MM.1S (cell line): ENCODE results near the gene C17orf50.
A peak's percentile ranks its signal among the peaks of the same experiment; 100 is the strongest.

Experiments used
- DNase-seq: peaks from one replicate; pipeline ENCODE4 v3.0.0-alpha.2; 2015
- H2AFZ ChIP-seq: fragments of 300-600 bp; sonication (generic); 2 replicates; pipeline ENCODE4 v1.6.0; 2016; ENCODE audit warnings: antibody characterized with exemption, low read length
- H3F3A ChIP-seq: fragments of 300-600 bp; sonication (generic); 2 replicates; pipeline ENCODE4 v1.6.1; 2016; ENCODE audit warnings: mild to moderate bottlenecking, antibody characterized with exemption, low read length, moderate library complexity, mixed read lengths; ENCODE audit not compliant: insufficient read depth
- H3K27ac ChIP-seq: fragments of 300-600 bp; sonication (generic); 2 replicates; pipeline ENCODE4 v1.5.1; 2016; ENCODE audit warnings: mild to moderate bottlenecking, low read length
- H3K27me3 ChIP-seq: fragments of 300-600 bp; sonication (generic); replicated peaks from 2 replicates; pipeline ENCODE4 v1.6.0; 2016; ENCODE audit warnings: low read length; ENCODE audit not compliant: insufficient read depth
- H3K36me3 ChIP-seq: fragments of 300-600 bp; sonication (generic); replicated peaks from 2 replicates; pipeline ENCODE4 v1.6.1; 2016; ENCODE audit warnings: mild to moderate bottlenecking, low read length, mixed read lengths; ENCODE audit not compliant: insufficient read depth
- H3K4me1 ChIP-seq: fragments of 300-600 bp; sonication (generic); 2 replicates; pipeline ENCODE4 v1.6.1; 2016; ENCODE audit warnings: low read length, mixed read lengths
- H3K4me2 ChIP-seq: fragments of 300-600 bp; sonication (generic); 2 replicates; pipeline ENCODE4 v1.6.0; 2016; ENCODE audit warnings: low read depth, low read length
- H3K4me3 ChIP-seq: fragments of 300-600 bp; sonication (generic); 2 replicates; pipeline ENCODE4 v1.5.1; 2016; ENCODE audit warnings: low read length, mixed read lengths
- H3K79me2 ChIP-seq: fragments of 300-600 bp; sonication (generic); 2 replicates; pipeline ENCODE4 v1.6.1; 2016; ENCODE audit warnings: mixed run types, low read length, mixed read lengths
- H3K9ac ChIP-seq: fragments of 300-600 bp; sonication (generic); 2 replicates; pipeline ENCODE4 v1.6.1; 2016; ENCODE audit warnings: low read length, mixed read lengths
- H3K9me2 ChIP-seq: fragments of 300-600 bp; sonication (generic); replicated peaks from 2 replicates; pipeline ENCODE4 v1.6.1; 2016; ENCODE audit warnings: mild to moderate bottlenecking, low read length, mixed read lengths; ENCODE audit not compliant: insufficient read depth
- H3K9me3 ChIP-seq: fragments of 300-600 bp; sonication (generic); replicated peaks from 2 replicates; pipeline ENCODE4 v1.6.1; 2016; ENCODE audit warnings: mild to moderate bottlenecking, low read length, mixed read lengths; ENCODE audit not compliant: insufficient read depth
- H4K20me1 ChIP-seq: fragments of 300-600 bp; sonication (generic); 2 replicates; pipeline ENCODE4 v1.6.1; 2016; ENCODE audit warnings: mild to moderate bottlenecking, low read length, moderate library complexity, mixed read lengths; ENCODE audit not compliant: insufficient read depth
- CTCF ChIP-seq: fragments of 300-600 bp; sonication (generic); IDR thresholded peaks from 2 replicates; pipeline ENCODE4 v1.5.1; 2016; ENCODE audit warnings: antibody characterized with exemption, low read length, mixed read lengths
- EZH2 ChIP-seq: fragments of 300-600 bp; sonication (generic); optimal IDR thresholded peaks from 2 replicates; pipeline ENCODE3; 2017; ENCODE audit warnings: low read depth, mild to moderate bottlenecking, antibody characterized with exemption, low read length, mixed read lengths
- EZH2phosphoT487 ChIP-seq: fragments of 300-600 bp; sonication (generic); IDR thresholded peaks from 2 replicates; pipeline ENCODE4 v1.6.1; 2018; ENCODE audit warnings: antibody characterized with exemption, low read length

The C17orf50 gene

GRCh38 chr17:35761601-35762000, 914 bp downstream of the C17orf50 start:
- no peaks in the 10 kb centered on the region for H3F3A ChIP-seq
- H3K9me2 ChIP-seq, result no peaks in the 10 kb centered on the region
- no peak overlapping the region for H3K27ac ChIP-seq
- no peak overlapping the region for H2AFZ ChIP-seq
- peaks cover 12% of the 10 kb centered on the region; the same call in 1 of the 2 replicates for H3K27me3 ChIP-seq
- H3K9ac ChIP-seq, result no peak overlapping the region
- no peaks in the 10 kb centered on the region for H4K20me1 ChIP-seq
- H3K4me1 ChIP-seq, result no peaks in the 10 kb centered on the region
- no peaks in the 10 kb centered on the region for H3K9me3 ChIP-seq
- H3K4me2 ChIP-seq, result no peak overlapping the region
- H3K4me3 ChIP-seq, result no peak overlapping the region
- TF ChIP-seq EZH2 (no peak), CTCF (no peak), EZH2phosphoT487 (no peak)
- no peaks in the 10 kb centered on the region for H3K79me2 ChIP-seq
- H3K36me3 ChIP-seq, result no peaks in the 10 kb centered on the region
- no peak for DNase-seq

- Histone ChIP-seq H3F3A (no peaks in the 10 kb centered on the region), H2AFZ (peak overlapping the region; percentile 91), H3K9ac (no peak overlapping the region), H3K79me2 (no peaks in the 10 kb centered on the region), H3K36me3 (no peaks in the 10 kb centered on the region), H3K4me3 (peak overlapping the region; percentile 73), H3K9me2 (no peaks in the 10 kb centered on the region), H3K27me3 (peaks cover 12% of the 10 kb centered on the region; the same call in 1 of the 2 replicates), H3K9me3 (no peaks in the 10 kb centered on the region), H3K4me1 (no peaks in the 10 kb centered on the region), H4K20me1 (no peaks in the 10 kb centered on the region), H3K27ac (no peak overlapping the region), H3K4me2 (peak overlapping the region; percentile 98)
- TF ChIP-seq EZH2phosphoT487 (no peak), CTCF (no peak), EZH2 (no peak)
- no peak for DNase-seq
These were observed 3.1 kb downstream of the C17orf50 start for GRCh38 chr17:35763767-35764122.

GRCh38 chr17:35764123-35764991, 3.7 kb downstream of the C17orf50 start:
- H2AFZ ChIP-seq, result peak overlapping the region; percentile 91
- TF ChIP-seq EZH2phosphoT487 (no peak), CTCF (peak; percentile 78)
- peaks cover 12% of the 10 kb centered on the region; the same call in 1 of the 2 replicates for H3K27me3 ChIP-seq
- peak overlapping the region; percentile 98 for H3K4me2 ChIP-seq
- no peaks in the 10 kb centered on the region for H4K20me1 ChIP-seq
- H3K9me2 ChIP-seq, result no peaks in the 10 kb centered on the region
- H3K4me1 ChIP-seq, result no peaks in the 10 kb centered on the region
- peak overlapping the region; percentile 73 for H3K4me3 ChIP-seq
- H3K79me2 ChIP-seq, result no peaks in the 10 kb centered on the region
- no peak overlapping the region for H3K27ac ChIP-seq
- no peaks in the 10 kb centered on the region for H3K36me3 ChIP-seq
- H3F3A ChIP-seq, result no peaks in the 10 kb centered on the region
- H3K9me3 ChIP-seq, result no peaks in the 10 kb centered on the region
- peak overlapping the region; percentile 31 for H3K9ac ChIP-seq
- peak; percentile 95 for DNase-seq
